Erythroblast (primary cell): ENCODE data around the gene TMC8.

Source experiments
- GATA1 ChIP-seq: IDR thresholded peaks from 2 replicates; pipeline ENCODE4 v1.6.1; 2011; ENCODE audit warnings: low read depth, mild to moderate bottlenecking, control low read depth, low read length, moderate library complexity
- POLR2A ChIP-seq: IDR thresholded peaks from 2 replicates; pipeline ENCODE4 v1.6.1; 2011; ENCODE audit warnings: mild to moderate bottlenecking, low read length

- TF ChIP-seq POLR2A (no peak), GATA1 (no peak)
Observed at GRCh38 chr17:78137392-78138203, 7.0 kb downstream of the TMC8 start.
